Adrenal gland (tissue), 12 donors: ENCODE measurements around the gene TPGS1. TPM values are rescaled to one million over a fixed set of nuclear protein-coding genes. Genes with fewer than 3 reads are reported as not detected.
A peak's percentile ranks its signal among the peaks of the same experiment; 100 is the strongest.

Experiments used
- DNase-seq, 7 donors: peaks; one replicate each; pipeline ENCODE4 v3.0.0-alpha.2; 2019 to 2020
- H3K27ac ChIP-seq, 5 donors: fragments of 200-600 bp; sonication (generic) in 4 of 5; 1 replicate in 3 of 5; 2 replicates in 2 of 5; pipeline versions ENCODE4 v1.5.1 to v1.8.0; 2016 to 2020; ENCODE audit warnings: mild to moderate bottlenecking in 1 of 5
- H3K27me3 ChIP-seq: fragments of 200-600 bp; 2 replicates; pipeline ENCODE4 v1.8.0; 2021
- H3K36me3 ChIP-seq, 2 donors: fragments of 200-600 bp; replicated peaks in 1 of 2; 1 replicate in 1 of 2; 2 replicates in 1 of 2; pipeline versions ENCODE4 v1.5.1 to v1.8.0; 2018 to 2022
- H3K4me1 ChIP-seq, 2 donors: fragments of 200-600 bp; replicated peaks in 1 of 2; 1 replicate in 1 of 2; 2 replicates in 1 of 2; pipeline versions ENCODE4 v1.5.1 to v1.8.0; 2018 to 2021
- H3K4me3 ChIP-seq, 4 donors: fragments of 200-600 bp; sonication (generic) in 3 of 4; one replicate each; pipeline ENCODE4 v1.5.1; 2016 to 2018
- H3K9me3 ChIP-seq, 3 donors: fragments of 200-600 bp; sonication (generic) in 1 of 3; replicated peaks in 1 of 3; 1 replicate in 2 of 3; 2 replicates in 1 of 3; pipeline versions ENCODE4 v1.5.1 to v1.8.0; 2016 to 2021
- POLR2A ChIP-seq, 2 donors: fragments of 450-650 bp; IDR thresholded peaks; one replicate each; pipeline ENCODE4 v1.6.1; 2017; ENCODE audit warnings: antibody characterized with exemption in 2 of 2, mild to moderate bottlenecking in 2 of 2, moderate library complexity in 1 of 2
- WGBS, 4 donors: extraction: QIAGEN DNeasy Blood & Tissue Kit in 2 of 4; methylation state at CpG; one replicate each; pipeline versions ENCODE4 v1.1.5 to v1.1.7; 2013 to 2017; 5-methylcytosine and 5-hydroxymethylcytosine counted together
- intact Hi-C, 2 donors: fragments of 100-400 bp; cut with DNase I; formaldehyde crosslinking; loops; one replicate each; pipeline versions ENCODE4 v1.14.1 to v1.15.0; 2022 to 2023
- polyA plus RNA-seq, 3 donors: library from polyadenylated mRNA; stranded (reverse); fragments of 200-250 nt in 2 of 3; fragments of 350-450 nt in 1 of 3; fragmentation: Illumina TruSeq in 1 of 3; extraction: RNeasy Lipid Tissue Mini Kit (QIAGEN cat#74804) in 1 of 3; gene quantifications; one replicate each; pipeline ENCODE4 v1.2.3, GENCODE V29; 2013 to 2014
- total RNA-seq, 9 donors: library from RNA; depleted of rRNA in 4 of 9; stranded (reverse); fragments of >200 nt in 4 of 9; fragments of 120-200 nt in 1 of 9; fragmentation: NEBNext Ultra II Directional in 1 of 9; extraction: Animal tissue kit (Norgen Biotek cat#: 25700) in 1 of 9; gene quantifications; one replicate each; pipeline versions ENCODE4 v1.1.0 to v1.2.4, GENCODE V29; 2013 to 2023
- TF ChIP-seq, protein P1 (sequence below), 6 experiments: fragments of 450-650 bp in 4 of 6; fragments of 200-600 bp in 2 of 6; sonication (generic) in 1 of 6; IDR thresholded peaks; 1 replicate in 5 of 6; 2 replicates in 1 of 6; pipeline versions ENCODE4 v1.5.1 to v1.8.0; 2016 to 2021; ENCODE audit warnings: antibody characterized with exemption in 6 of 6, mild to moderate bottlenecking in 2 of 6, moderate library complexity in 1 of 6
- donor health status: healthy with polysubstance abuse.
- donor health status: Bipolar disorder and iron deficiency.
- donor health status: DM: yes; HTN: yes; CAD: no.
- donor health status: DM: no; HTN: no; CAD: no.
- donor health status: DM: no; HTN: no; CAD: no.
- donor health status: DM: yes; HTN: yes; CAD: no.

The TPGS1 gene
- total and polyA plus RNA-seq, 12 donors = 0.07 to 123 (median 36.7) TPM

- TF ChIP-seq POLR2A (IDR thresholded peaks at IDR 0.05) = no peak
- TF ChIP-seq, protein P1, sequence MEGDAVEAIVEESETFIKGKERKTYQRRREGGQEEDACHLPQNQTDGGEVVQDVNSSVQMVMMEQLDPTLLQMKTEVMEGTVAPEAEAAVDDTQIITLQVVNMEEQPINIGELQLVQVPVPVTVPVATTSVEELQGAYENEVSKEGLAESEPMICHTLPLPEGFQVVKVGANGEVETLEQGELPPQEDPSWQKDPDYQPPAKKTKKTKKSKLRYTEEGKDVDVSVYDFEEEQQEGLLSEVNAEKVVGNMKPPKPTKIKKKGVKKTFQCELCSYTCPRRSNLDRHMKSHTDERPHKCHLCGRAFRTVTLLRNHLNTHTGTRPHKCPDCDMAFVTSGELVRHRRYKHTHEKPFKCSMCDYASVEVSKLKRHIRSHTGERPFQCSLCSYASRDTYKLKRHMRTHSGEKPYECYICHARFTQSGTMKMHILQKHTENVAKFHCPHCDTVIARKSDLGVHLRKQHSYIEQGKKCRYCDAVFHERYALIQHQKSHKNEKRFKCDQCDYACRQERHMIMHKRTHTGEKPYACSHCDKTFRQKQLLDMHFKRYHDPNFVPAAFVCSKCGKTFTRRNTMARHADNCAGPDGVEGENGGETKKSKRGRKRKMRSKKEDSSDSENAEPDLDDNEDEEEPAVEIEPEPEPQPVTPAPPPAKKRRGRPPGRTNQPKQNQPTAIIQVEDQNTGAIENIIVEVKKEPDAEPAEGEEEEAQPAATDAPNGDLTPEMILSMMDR (IDR thresholded peaks at IDR 0.05) = no peak
- H3K27me3 ChIP-seq = no peaks in the 10 kb centered on the region
- H3K4me3 ChIP-seq = no peak overlapping the region
- intact Hi-C loops = no loop called here
- no peaks in the 10 kb centered on the region for H3K9me3 ChIP-seq
- no peaks in the 10 kb centered on the region for H3K36me3 ChIP-seq
- peaks cover 8 to 26% of the 10 kb centered on the region in 2 donors for H3K4me1 ChIP-seq
- WGBS, 4 donors = 55 to 78% (median 63%) methylated on average over 16 to 30 of the region's 30 CpGs
- peak in 3 of 7 donors; percentile 13 to 76 (median 45) for DNase-seq
- peak overlapping the region in 2 of 5 donors; percentile 53 to 74 for H3K27ac ChIP-seq
Observed at GRCh38 chr19:511101-511851, 4.0 kb downstream of the TPGS1 start.

DNA sequence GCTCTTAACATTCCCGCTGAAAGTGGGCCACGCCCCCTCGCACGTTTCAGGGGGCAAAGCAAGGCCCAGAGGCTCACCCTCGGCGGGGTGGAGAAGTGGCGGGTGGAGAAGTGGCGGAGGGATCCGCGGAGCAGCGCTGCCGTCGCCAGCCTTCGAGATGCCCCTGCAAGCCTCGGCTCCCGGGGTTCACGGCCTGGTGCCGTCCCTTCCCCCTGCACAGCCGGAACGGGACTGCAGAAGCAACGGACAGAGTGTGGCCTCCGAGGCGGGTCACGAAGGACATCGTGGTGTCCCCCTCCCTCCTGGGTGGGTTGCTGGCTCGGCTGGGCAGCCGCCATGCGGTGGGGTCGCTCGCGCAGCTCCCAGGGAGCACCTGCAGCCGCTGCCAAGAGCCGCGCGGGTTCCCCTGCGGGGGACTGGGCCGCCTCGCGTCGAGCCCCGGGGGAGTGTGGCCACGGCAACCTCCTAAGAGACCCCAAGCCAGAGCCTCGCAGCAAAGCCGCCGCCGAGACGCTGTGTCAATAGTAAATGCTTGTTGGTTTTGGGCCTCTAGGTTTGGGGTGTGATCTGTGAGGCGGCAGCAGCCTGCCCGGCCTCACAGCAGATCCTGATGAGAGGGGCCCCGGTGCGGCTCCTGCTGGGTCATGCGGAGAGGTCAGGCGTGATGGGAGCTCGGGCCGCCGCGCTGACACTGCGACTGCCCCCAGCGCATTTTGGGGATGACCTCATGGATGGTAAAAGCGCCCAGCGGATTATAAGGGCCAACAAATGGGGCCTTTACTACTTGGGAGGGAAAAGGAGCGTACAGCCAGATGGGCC lies 5.5 kb downstream of the TPGS1 start:
- Histone ChIP-seq H3K36me3 (no peaks in the 10 kb centered on the region), H3K9me3 (no peaks in the 10 kb centered on the region), H3K4me3 (no peak overlapping the region), H3K27me3 (no peaks in the 10 kb centered on the region), H3K4me1 (peaks cover 6 to 22% of the 10 kb centered on the region in 2 donors), H3K27ac (no peak overlapping the region)
- peak in 1 of 7 donors; percentile 20 for DNase-seq
- TF ChIP-seq, protein P1 (IDR thresholded peaks at IDR 0.05) = no peak
- no peak for TF ChIP-seq POLR2A (IDR thresholded peaks at IDR 0.05)
- intact Hi-C loops = no loop called here
- 45 to 67% (median 56%) methylated on average over 25 to 62 of the region's 62 CpGs for WGBS, 4 donors

- Histone ChIP-seq H3K9me3 (no peaks in the 10 kb centered on the region), H3K4me3 (no peak overlapping the region), H3K4me1 (peaks cover 0 to 15% of the 10 kb centered on the region in 2 donors), H3K36me3 (no peaks in the 10 kb centered on the region), H3K27ac (no peak overlapping the region), H3K27me3 (no peaks in the 10 kb centered on the region)
- 67 to 100% (median 79%) methylated on average over 1 to 10 of the region's 10 CpGs for WGBS, 4 donors
- intact Hi-C loops = no loop called here
- DNase-seq = peak in 1 of 7 donors; percentile 16
- TF ChIP-seq, protein P1 (IDR thresholded peaks at IDR 0.05) = no peak
- no peak for TF ChIP-seq POLR2A (IDR thresholded peaks at IDR 0.05)
Observed at GRCh38 chr19:513368-514165, 6.3 kb downstream of the TPGS1 start.
